ENCODE measurements around the gene CD83. TPM values are rescaled to one million over a fixed set of nuclear protein-coding genes. Genes with fewer than 3 reads are reported as not detected.

CD83 gene
- polyA plus RNA-seq, 6 donors from 2014 or later: 57.0 to 622 (median 209) TPM

GRCh38 chr6:14132244-14132920 lies 14.8 kb downstream of the CD83 start:
- H3K4me3 Mint-ChIP-seq: peak overlapping the region in 2 of 8 donors; percentile 25 to 80
- peaks cover 53 to 55% of the 10 kb centered on the region in 2 donors for H3K36me3 Mint-ChIP-seq
- H3K4me1 Mint-ChIP-seq: peaks cover 74 to 91% (median 77%) of the 10 kb centered on the region in 3 donors
- no peaks in the 10 kb centered on the region for H3K27me3 Mint-ChIP-seq
- DNase-seq (no peak), ATAC-seq (ENCODE audit: low read depth in 2 of 2) (no peak)
- H3K9me3 Mint-ChIP-seq: no peaks in the 10 kb centered on the region
- peak overlapping the region in 5 of 6 donors; percentile 83 to 100 (median 89) for H3K27ac Mint-ChIP-seq

GRCh38 chr6:14132921-14133275 lies 15.3 kb downstream of the CD83 start:
- Mint-ChIP-seq H3K27me3 (no peaks in the 10 kb centered on the region), H3K4me1 (peaks cover 71 to 89% (median 76%) of the 10 kb centered on the region in 3 donors), H3K36me3 (peaks cover 55 to 56% of the 10 kb centered on the region in 2 donors), H3K4me3 (peak overlapping the region in 4 of 8 donors; percentile 42 to 80 (median 59)), H3K27ac (peak overlapping the region; percentile 13 to 100 (median 86)), H3K9me3 (no peaks in the 10 kb centered on the region)
- peak; percentile 36 for DNase-seq
- no peak for ATAC-seq (ENCODE audit: low read depth in 2 of 2)

GRCh38 chr6:14134211-14134910 lies 16.8 kb downstream of the CD83 start:
- H3K27me3 Mint-ChIP-seq: no peaks in the 10 kb centered on the region
- H3K36me3 Mint-ChIP-seq: peaks cover 55 to 58% of the 10 kb centered on the region in 2 donors
- peak overlapping the region in 3 of 8 donors; percentile 39 to 80 (median 42) for H3K4me3 Mint-ChIP-seq
- H3K4me1 Mint-ChIP-seq: peaks cover 65 to 81% (median 68%) of the 10 kb centered on the region in 3 donors
- H3K9me3 Mint-ChIP-seq: peaks cover 0 to 4% (median 0%) of the 10 kb centered on the region in 7 donors
- H3K27ac Mint-ChIP-seq: peak overlapping the region; percentile 70 to 100 (median 88)
- DNase-seq (peak; percentile 41), ATAC-seq (ENCODE audit: low read depth in 2 of 2) (peak; percentile 7 to 12)

GRCh38 chr6:14135893-14136539 lies 18.4 kb downstream of the CD83 start:
- peaks cover 49 to 53% of the 10 kb centered on the region in 2 donors for H3K36me3 Mint-ChIP-seq
- H3K4me3 Mint-ChIP-seq: peak overlapping the region in 1 of 8 donors; percentile 80
- H3K9me3 Mint-ChIP-seq: peaks cover 0 to 4% (median 0%) of the 10 kb centered on the region in 7 donors
- H3K4me1 Mint-ChIP-seq: peaks cover 51 to 76% (median 64%) of the 10 kb centered on the region in 3 donors
- peak overlapping the region; percentile 54 to 100 (median 92) for H3K27ac Mint-ChIP-seq
- no peak for ATAC-seq (ENCODE audit: low read depth in 2 of 2)
- H3K27me3 Mint-ChIP-seq: no peaks in the 10 kb centered on the region
- DNase-seq: no peak

- H3K27me3 Mint-ChIP-seq: no peaks in the 10 kb centered on the region
- peaks cover 48 to 68% (median 50%) of the 10 kb centered on the region in 3 donors for H3K4me1 Mint-ChIP-seq
- no peak for ATAC-seq (ENCODE audit: low read depth in 2 of 2)
- peaks cover 0 to 4% (median 0%) of the 10 kb centered on the region in 7 donors for H3K9me3 Mint-ChIP-seq
- H3K27ac Mint-ChIP-seq: peak overlapping the region in 4 of 6 donors; percentile 92 to 100 (median 96)
- DNase-seq: no peak
- peak overlapping the region in 3 of 8 donors; percentile 79 to 81 (median 80) for H3K4me3 Mint-ChIP-seq
- H3K36me3 Mint-ChIP-seq: peaks cover 30 to 31% of the 10 kb centered on the region in 2 donors
Measured at GRCh38 chr6:14138701-14139215, 21.2 kb downstream of the CD83 start.

GRCh38 chr6:14141351-14142062 lies 23.9 kb downstream of the CD83 start:
- Mint-ChIP-seq H3K4me3 (peak overlapping the region in 1 of 8 donors; percentile 25), H3K4me1 (peaks cover 36 to 62% (median 39%) of the 10 kb centered on the region in 3 donors), H3K36me3 (peaks cover 5 to 6% of the 10 kb centered on the region in 2 donors), H3K27me3 (no peaks in the 10 kb centered on the region), H3K27ac (peak overlapping the region in 4 of 6 donors; percentile 5 to 100 (median 33)), H3K9me3 (peaks cover 0 to 4% (median 0%) of the 10 kb centered on the region in 7 donors)
- ATAC-seq (ENCODE audit: low read depth in 2 of 2) (no peak), DNase-seq (no peak)

GRCh38 chr6:14142063-14142450 lies 24.5 kb downstream of the CD83 start:
- H3K4me3 Mint-ChIP-seq: no peak overlapping the region

GRCh38 chr6:14142511-14143223 lies 25.1 kb downstream of the CD83 start:
- H3K27me3 Mint-ChIP-seq: no peaks in the 10 kb centered on the region
- ATAC-seq (ENCODE audit: low read depth in 2 of 2): no peak
- peaks cover 0 to 4% (median 0%) of the 10 kb centered on the region in 7 donors for H3K9me3 Mint-ChIP-seq
- H3K27ac Mint-ChIP-seq: peak overlapping the region in 4 of 6 donors; percentile 0 to 100 (median 82)
- H3K4me1 Mint-ChIP-seq: peaks cover 36 to 62% (median 39%) of the 10 kb centered on the region in 3 donors
- DNase-seq: no peak
- H3K4me3 Mint-ChIP-seq: no peak overlapping the region
- peaks cover 5% of the 10 kb centered on the region in 2 donors for H3K36me3 Mint-ChIP-seq

More at GRCh38 chr6:14142063-14142450, 24.5 kb downstream of the CD83 start:
- peak overlapping the region in 3 of 6 donors; percentile 25 to 100 (median 54) for H3K27ac Mint-ChIP-seq
- no peaks in the 10 kb centered on the region for H3K27me3 Mint-ChIP-seq
- DNase-seq: no peak
- H3K4me1 Mint-ChIP-seq: peaks cover 36 to 60% (median 39%) of the 10 kb centered on the region in 3 donors
- peaks cover 5% of the 10 kb centered on the region in 2 donors for H3K36me3 Mint-ChIP-seq
- ATAC-seq (ENCODE audit: low read depth in 2 of 2): no peak
- H3K9me3 Mint-ChIP-seq: peaks cover 0 to 4% (median 0%) of the 10 kb centered on the region in 7 donors

- peaks cover 0 to 1% (median 0%) of the 10 kb centered on the region in 7 donors for H3K9me3 Mint-ChIP-seq
- H3K27me3 Mint-ChIP-seq: no peaks in the 10 kb centered on the region
- DNase-seq (no peak), ATAC-seq (ENCODE audit: low read depth in 2 of 2) (no peak)
- H3K36me3 Mint-ChIP-seq: peaks cover 0 to 5% of the 10 kb centered on the region in 2 donors
- peak overlapping the region in 4 of 6 donors; percentile 42 to 89 (median 82) for H3K27ac Mint-ChIP-seq
- H3K4me1 Mint-ChIP-seq: peaks cover 34 to 59% (median 34%) of the 10 kb centered on the region in 3 donors
- no peak overlapping the region for H3K4me3 Mint-ChIP-seq
Measured at GRCh38 chr6:14143305-14143704, 25.7 kb downstream of the CD83 start.

GRCh38 chr6:14144678-14145113 lies 27.1 kb downstream of the CD83 start:
- peaks cover 0 to 3% of the 10 kb centered on the region in 2 donors for H3K36me3 Mint-ChIP-seq
- H3K4me1 Mint-ChIP-seq: peaks cover 39 to 67% (median 43%) of the 10 kb centered on the region in 3 donors
- DNase-seq: peak; percentile 74
- H3K4me3 Mint-ChIP-seq: peak overlapping the region in 2 of 8 donors; percentile 2 to 11
- H3K27me3 Mint-ChIP-seq: no peaks in the 10 kb centered on the region
- H3K27ac Mint-ChIP-seq: peak overlapping the region in 5 of 6 donors; percentile 53 to 82 (median 68)
- no peaks in the 10 kb centered on the region for H3K9me3 Mint-ChIP-seq
- peak; percentile 80 to 88 for ATAC-seq (ENCODE audit: low read depth in 2 of 2)

GRCh38 chr6:14146506-14147096 lies 29.0 kb downstream of the CD83 start:
- no peaks in the 10 kb centered on the region for H3K27me3 Mint-ChIP-seq
- peaks cover 0 to 7% of the 10 kb centered on the region in 2 donors for H3K36me3 Mint-ChIP-seq
- no peak for DNase-seq
- ATAC-seq (ENCODE audit: low read depth in 2 of 2): no peak
- no peak overlapping the region for H3K4me3 Mint-ChIP-seq
- H3K4me1 Mint-ChIP-seq: peaks cover 36 to 64% (median 49%) of the 10 kb centered on the region in 3 donors
- H3K27ac Mint-ChIP-seq: peak overlapping the region in 1 of 6 donors; percentile 12
- H3K9me3 Mint-ChIP-seq: no peaks in the 10 kb centered on the region
